Uterus (tissue), 2 donors: ENCODE results near the gene CPE.

Experiments used
- POLR2A ChIP-seq, 2 donors: fragments of 450-650 bp; IDR thresholded peaks; one replicate each; pipeline ENCODE4 v1.6.1; 2016; ENCODE audit warnings: antibody characterized with exemption in 2 of 2, mild to moderate bottlenecking in 1 of 2, moderate library complexity in 1 of 2
- TF ChIP-seq, protein P1 (sequence below), 4 experiments: fragments of 200-600 bp in 2 of 4; fragments of 450-650 bp in 2 of 4; sonication (generic) in 2 of 4; IDR thresholded peaks; one replicate each; pipeline ENCODE4 v1.5.1; 2016 to 2019; ENCODE audit warnings: antibody characterized with exemption in 4 of 4, mild to moderate bottlenecking in 2 of 4, moderate library complexity in 1 of 4

DNA sequence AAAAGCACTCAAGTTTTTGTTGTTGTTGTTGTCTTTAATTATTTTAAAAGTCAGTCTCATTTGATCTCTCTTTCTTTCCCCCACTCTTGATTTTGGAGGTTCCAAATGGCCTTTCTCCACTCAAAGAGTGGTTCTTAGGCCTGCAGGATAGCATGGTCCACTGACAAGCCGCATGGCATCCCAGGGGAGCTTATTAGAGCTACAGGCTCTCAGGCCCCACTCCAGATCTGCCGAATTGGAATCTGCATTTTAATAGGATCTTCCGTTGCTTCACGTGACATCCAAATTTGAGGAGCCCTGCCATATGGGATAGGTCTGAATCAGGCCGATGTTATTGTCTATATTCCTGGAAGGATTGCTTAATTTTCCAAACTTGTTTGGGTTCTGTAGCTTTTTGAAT, 72.1 kb downstream of the CPE start:
- TF ChIP-seq, protein P1, sequence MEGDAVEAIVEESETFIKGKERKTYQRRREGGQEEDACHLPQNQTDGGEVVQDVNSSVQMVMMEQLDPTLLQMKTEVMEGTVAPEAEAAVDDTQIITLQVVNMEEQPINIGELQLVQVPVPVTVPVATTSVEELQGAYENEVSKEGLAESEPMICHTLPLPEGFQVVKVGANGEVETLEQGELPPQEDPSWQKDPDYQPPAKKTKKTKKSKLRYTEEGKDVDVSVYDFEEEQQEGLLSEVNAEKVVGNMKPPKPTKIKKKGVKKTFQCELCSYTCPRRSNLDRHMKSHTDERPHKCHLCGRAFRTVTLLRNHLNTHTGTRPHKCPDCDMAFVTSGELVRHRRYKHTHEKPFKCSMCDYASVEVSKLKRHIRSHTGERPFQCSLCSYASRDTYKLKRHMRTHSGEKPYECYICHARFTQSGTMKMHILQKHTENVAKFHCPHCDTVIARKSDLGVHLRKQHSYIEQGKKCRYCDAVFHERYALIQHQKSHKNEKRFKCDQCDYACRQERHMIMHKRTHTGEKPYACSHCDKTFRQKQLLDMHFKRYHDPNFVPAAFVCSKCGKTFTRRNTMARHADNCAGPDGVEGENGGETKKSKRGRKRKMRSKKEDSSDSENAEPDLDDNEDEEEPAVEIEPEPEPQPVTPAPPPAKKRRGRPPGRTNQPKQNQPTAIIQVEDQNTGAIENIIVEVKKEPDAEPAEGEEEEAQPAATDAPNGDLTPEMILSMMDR (IDR thresholded peaks at IDR 0.05), result no peak
- TF ChIP-seq POLR2A (IDR thresholded peaks at IDR 0.05), result no peak
